Hematopoietic multipotent progenitor cell treated with erythropoietin and hydrocortisone succinate and interleukin-3 and kit ligand, for 6 days (in vitro differentiated cells): Measurements from ENCODE around the gene CCL16.
"Not testable (repeated sequence)": the region's sequence is repeated elsewhere in the genome, so short reads cannot be mapped to it uniquely, and the experiment has no call there.

Experiments
- DNase-seq: peaks from one replicate; pipeline ENCODE4 v3.0.0-alpha.2; 2015

Gene CCL16, protein sequence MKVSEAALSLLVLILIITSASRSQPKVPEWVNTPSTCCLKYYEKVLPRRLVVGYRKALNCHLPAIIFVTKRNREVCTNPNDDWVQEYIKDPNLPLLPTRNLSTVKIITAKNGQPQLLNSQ

GRCh38 chr17:35981246-35981645, at the start of gene CCL16:
Gene CCL16 (minus strand): TSS chr17:35981497. CDS start chr17:35981420, 77 bp downstream.
- no peak for DNase-seq

GRCh38 chr17:36030956-36031355, 49.7 kb upstream of the CCL16 start:
- no peak for DNase-seq

DNA sequence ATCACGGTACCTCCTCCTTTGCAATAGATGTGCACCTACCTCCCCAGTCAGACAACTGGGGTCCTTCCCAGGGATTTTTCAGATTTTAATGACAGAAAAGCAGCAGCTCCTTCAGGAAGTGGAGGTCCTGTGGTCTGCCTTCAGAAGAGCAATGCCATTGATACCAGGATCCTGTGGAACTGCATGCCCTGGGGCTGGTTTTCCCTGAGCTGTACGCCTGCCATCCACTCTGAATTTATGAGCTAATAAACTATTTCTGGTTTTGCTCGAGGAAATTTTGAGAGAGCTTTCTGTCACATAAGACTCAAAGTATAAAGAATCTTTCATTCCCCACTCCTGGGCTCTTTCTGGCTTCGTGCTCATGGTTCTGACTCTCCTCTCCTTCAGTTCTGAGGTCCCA, 46.5 kb upstream of the CCL16 start:
- no peak for DNase-seq

- no peak for DNase-seq
These were observed 43.0 kb upstream of the CCL16 start for GRCh38 chr17:36024106-36024869.

DNA sequence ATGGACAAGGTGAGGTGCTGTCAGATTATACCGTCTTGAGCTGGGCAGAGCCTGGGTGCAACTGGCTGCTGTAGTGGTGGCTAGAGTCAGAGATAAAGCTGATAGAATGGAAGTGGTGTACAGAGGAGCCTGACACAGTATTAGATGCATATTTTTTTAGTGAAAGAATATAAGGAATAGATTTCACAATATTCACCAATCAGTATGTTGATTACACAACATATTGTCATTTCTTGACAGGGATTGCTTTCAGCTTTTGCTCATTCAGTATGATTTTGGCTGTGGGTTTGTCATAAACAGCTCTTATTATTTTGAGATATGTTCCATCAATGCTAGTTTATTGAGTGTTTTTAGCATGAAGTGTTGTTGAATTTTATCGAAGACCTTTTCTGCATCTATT, 38.1 kb upstream of the CCL16 start:
- DNase-seq = no peak

- peak; percentile 41 for DNase-seq
These were observed 36.5 kb upstream of the CCL16 start, which contains the start of gene CCL23 for GRCh38 chr17:36017799-36018198. Gene CCL23 (minus strand): TSS chr17:36017972. CDS start chr17:36017897, 75 bp downstream.

- no peak for DNase-seq
These were observed 35.3 kb upstream of the CCL16 start for GRCh38 chr17:36016555-36016954.

- DNase-seq = not testable (repeated sequence)
These were observed 34.6 kb upstream of the CCL16 start for GRCh38 chr17:36015895-36016294.

- no peak for DNase-seq
These were observed 33.6 kb upstream of the CCL16 start for GRCh38 chr17:36014946-36015345.

DNA sequence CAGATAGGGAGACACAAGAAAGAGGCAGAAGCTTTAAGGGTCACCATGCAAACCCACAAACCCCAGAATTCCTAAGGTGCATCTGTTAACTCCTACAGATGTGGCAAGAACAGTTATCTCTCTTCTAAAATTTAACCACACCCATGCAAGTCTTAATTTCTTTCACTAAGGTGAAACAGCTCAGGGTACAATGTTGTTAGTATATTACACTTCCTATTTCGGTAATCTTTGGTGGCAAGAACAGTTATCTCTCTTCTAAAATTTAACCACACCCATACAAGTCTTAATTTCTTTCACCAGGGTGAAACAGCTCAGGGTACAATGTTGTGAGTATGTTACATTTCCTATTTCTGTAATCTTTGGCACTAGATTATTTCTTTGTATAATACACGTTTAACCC, 29.9 kb upstream of the CCL16 start:
- peak; percentile 91 for DNase-seq

GRCh38 chr17:36008998-36009665, 27.8 kb upstream of the CCL16 start:
- DNase-seq = peak; percentile 29

DNA sequence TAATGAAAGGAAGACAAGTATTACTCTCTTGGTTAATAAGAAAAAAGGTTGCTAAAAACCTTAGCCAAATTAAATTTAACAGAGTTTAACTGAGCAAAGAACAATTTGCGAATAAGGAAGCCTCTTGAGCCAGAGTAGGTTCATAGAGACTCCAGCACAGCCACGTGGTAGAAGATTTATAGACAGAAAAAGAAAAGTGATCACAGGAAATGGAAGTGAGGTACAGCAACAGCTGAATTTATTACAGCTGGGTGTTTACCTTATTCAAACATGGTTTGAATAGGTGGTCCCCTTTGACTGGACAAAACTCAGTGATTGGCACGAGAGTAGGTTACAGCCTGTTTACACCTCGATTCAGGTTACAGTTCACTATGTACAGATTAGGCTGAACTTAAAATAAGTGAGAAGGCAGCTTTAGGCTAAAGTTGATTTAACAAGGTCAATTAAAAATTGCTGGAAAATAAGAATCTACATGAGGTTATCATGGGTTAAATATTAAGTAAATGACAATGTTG, 23.4 kb upstream of the CCL16 start:
- peak; percentile 34 for DNase-seq

GRCh38 chr17:36002631-36003030, 21.3 kb upstream of the CCL16 start:
- DNase-seq = no peak

GRCh38 chr17:36001862-36002603, 20.7 kb upstream of the CCL16 start:
- no peak for DNase-seq

- no peak for DNase-seq
These were observed 19.9 kb upstream of the CCL16 start, which contains the start of gene CCL15 for GRCh38 chr17:36001110-36001771. Gene CCL15 (minus strand): TSS chr17:36001553. CDS start chr17:36001492, 61 bp downstream.

DNA sequence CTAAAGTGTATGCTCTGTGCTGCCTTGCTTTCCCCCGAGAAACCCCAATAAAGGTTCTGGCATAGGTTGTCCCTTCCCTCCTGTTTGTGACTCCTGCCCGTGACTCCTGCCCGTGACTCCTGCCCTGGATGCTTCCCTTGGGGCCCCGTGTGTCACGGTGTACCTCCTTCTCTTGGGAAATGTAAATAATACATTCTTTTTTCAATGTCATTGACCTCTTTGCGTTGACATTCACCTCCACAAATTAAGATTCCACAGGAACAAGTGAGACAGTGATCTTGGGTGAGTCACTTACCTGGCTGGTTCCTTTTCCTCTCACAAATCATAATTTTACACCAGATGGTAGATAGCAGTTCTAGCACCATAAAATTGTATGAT, 19.4 kb upstream of the CCL16 start:
- DNase-seq = no peak

DNA sequence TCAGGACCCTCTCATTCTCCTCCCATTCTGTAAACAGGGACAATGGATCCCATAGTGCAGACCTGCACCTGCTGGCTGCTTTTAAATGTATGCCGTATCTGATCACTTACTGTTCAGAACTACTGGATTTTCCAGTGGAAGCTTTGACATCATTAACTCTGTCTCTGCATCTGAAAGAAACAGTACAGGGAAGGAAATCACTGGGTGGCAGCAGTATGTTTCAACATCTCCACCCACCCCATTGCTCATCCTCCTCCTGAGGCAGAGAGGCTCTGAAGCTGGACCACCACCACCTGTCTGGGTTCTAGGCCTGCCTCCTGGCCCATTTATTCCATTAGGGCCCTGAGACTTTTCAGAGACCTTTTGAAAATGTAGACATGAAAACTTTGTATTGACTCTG, 17.5 kb upstream of the CCL16 start:
- DNase-seq = no peak

DNA sequence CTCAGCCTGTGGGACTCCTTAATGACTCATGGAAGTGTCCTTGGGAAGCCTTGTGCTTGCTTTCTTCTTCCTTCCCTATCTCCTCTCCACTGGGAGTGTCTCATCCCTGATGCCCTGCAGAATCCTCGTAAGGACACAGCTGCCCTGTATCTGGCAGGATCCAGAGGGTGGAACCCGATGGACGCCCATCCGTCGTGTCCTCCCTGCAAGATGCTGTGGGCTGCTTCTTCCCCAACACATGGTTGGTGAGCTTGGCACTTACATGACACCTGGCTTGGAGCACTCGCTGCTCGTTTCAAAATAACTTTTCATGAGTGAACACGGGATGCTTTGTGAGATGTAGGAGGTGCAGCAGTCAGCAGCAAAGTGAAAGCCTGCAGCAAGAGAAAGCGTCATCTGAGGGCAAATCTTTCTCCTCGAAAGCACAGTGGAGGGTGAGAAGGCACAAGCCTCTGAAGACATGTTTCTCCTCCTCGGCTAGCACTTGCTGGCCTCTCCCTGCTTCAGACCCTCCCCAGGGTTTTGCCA, 16.8 kb upstream of the CCL16 start:
- no peak for DNase-seq

- DNase-seq = not testable (repeated sequence)
These were observed 14.0 kb upstream of the CCL16 start for GRCh38 chr17:35995346-35995745.

DNA sequence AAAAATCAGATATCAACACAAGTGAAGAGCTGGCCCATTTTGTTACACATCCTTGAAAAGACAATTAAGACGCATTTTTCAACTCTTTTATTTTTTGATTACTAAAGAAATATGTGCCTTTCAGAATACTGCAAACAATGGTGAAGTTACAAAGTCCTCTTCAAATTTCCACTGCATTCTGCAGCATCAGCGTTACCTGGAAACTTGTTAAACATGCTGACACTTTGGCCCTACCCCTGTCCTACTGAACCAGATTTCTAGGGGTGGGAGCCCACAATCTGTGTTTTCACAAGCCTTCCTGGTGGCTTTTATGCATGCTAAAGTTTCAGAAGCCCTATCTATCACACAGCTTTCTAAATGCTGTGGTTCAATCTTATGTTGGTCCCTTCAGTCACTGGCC, 9.8 kb upstream of the CCL16 start:
- DNase-seq = no peak

- no peak for DNase-seq
These were observed 6.9 kb upstream of the CCL16 start for GRCh38 chr17:35988164-35988563.

DNA sequence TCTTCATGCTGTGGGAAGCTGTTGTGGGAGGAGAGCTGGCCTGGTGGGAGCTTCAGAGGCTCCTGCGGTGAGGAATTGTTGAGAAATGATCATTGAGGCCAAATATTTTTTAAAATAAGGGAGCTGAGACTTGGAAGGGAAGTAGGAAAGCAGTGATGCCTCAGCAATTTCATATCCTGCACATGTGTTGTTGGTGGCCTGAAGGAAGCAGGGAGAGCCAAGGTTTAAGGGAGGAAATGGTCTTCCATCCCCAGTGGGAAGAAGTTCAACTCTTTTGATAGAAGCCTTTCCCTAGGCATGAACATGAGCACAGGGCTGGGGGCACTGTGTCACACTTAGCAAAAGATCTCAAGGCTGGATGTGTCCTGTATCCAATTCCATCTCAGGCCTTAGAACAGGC, 5.3 kb upstream of the CCL16 start, which contains the start of gene CCL14:
Gene CCL14 (minus strand): TSS at position 87 of the 400 bp plus-strand sequence. CDS start 80 bp downstream, at position 7.
- no peak for DNase-seq
